ENCODE data around the gene ZNF558. TPM values are rescaled to one million over a fixed set of nuclear protein-coding genes. Genes with fewer than 3 reads are reported as not detected.
"Not testable (repeated sequence)": the region's sequence is repeated elsewhere in the genome, so short reads cannot be mapped to it uniquely, and the experiment has no call there.

The ZNF558 gene
- total and polyA plus RNA-seq, 4 donors: 6.3 to 32.7 (median 22.8) TPM

GRCh38 chr19:8820234-8820633 lies 11.9 kb downstream of the ZNF558 start:
- 96 to 98% methylated on average over 3 of the region's 3 CpGs for WGBS, 2 donors
- Histone ChIP-seq H3K9me3 (ENCODE audit: control insufficient read depth, low read length) (peaks cover 28% of the 10 kb centered on the region), H3K36me3 (ENCODE audit: control insufficient read depth in 1 of 2, insufficient read depth in 2 of 2, low read length in 1 of 2) (peaks cover 23 to 45% of the 10 kb centered on the region in 2 donors), H3K27ac (ENCODE audit: low read depth in 1 of 2, low read length in 2 of 2) (no peak overlapping the region), H3K27me3 (ENCODE audit: control insufficient read depth in 1 of 2, insufficient read depth in 2 of 2, low read length in 1 of 2) (no peaks in the 10 kb centered on the region), H3K4me1 (ENCODE audit: control insufficient read depth in 1 of 2, insufficient read depth in 2 of 2, low read length in 2 of 2) (no peaks in the 10 kb centered on the region), H3K4me3 (ENCODE audit: low read length in 2 of 2) (no peak overlapping the region)
- no peak for ATAC-seq (ENCODE audit: low FRiP score)
- no peak for DNase-seq
- intact Hi-C loops (cut with DNase I): no loop called here

- no peak for ATAC-seq (ENCODE audit: low FRiP score)
- H3K36me3 ChIP-seq (ENCODE audit: control insufficient read depth in 1 of 2, insufficient read depth in 2 of 2, low read length in 1 of 2): peaks cover 40 to 43% of the 10 kb centered on the region in 2 donors
- intact Hi-C loops (cut with DNase I): no loop called here
- H3K9me3 ChIP-seq (ENCODE audit: control insufficient read depth, low read length): peaks cover 41% of the 10 kb centered on the region
- no peak overlapping the region for H3K4me3 ChIP-seq (ENCODE audit: low read length in 2 of 2)
- H3K4me1 ChIP-seq (ENCODE audit: control insufficient read depth in 1 of 2, insufficient read depth in 2 of 2, low read length in 2 of 2): no peaks in the 10 kb centered on the region
- WGBS, 2 donors: 98% methylated on average over 2 of the region's 2 CpGs
- no peak overlapping the region for H3K27ac ChIP-seq (ENCODE audit: low read depth in 1 of 2, low read length in 2 of 2)
- H3K27me3 ChIP-seq (ENCODE audit: control insufficient read depth in 1 of 2, insufficient read depth in 2 of 2, low read length in 1 of 2): no peaks in the 10 kb centered on the region
- DNase-seq: no peak
These were observed 16.3 kb downstream of the ZNF558 start for GRCh38 chr19:8815780-8816179.

GRCh38 chr19:8814176-8814575 lies 17.9 kb downstream of the ZNF558 start:
- intact Hi-C loops (cut with DNase I): no loop called here
- no peaks in the 10 kb centered on the region for H3K4me1 ChIP-seq (ENCODE audit: control insufficient read depth in 1 of 2, insufficient read depth in 2 of 2, low read length in 2 of 2)
- no peaks in the 10 kb centered on the region for H3K27me3 ChIP-seq (ENCODE audit: control insufficient read depth in 1 of 2, insufficient read depth in 2 of 2, low read length in 1 of 2)
- WGBS, 2 donors: 95 to 98% methylated on average over 3 of the region's 3 CpGs
- DNase-seq (no peak), ATAC-seq (ENCODE audit: low FRiP score) (no peak)
- H3K27ac ChIP-seq (ENCODE audit: low read depth in 1 of 2, low read length in 2 of 2): no peak overlapping the region
- H3K4me3 ChIP-seq (ENCODE audit: low read length in 2 of 2): no peak overlapping the region
- peaks cover 42 to 45% of the 10 kb centered on the region in 2 donors for H3K36me3 ChIP-seq (ENCODE audit: control insufficient read depth in 1 of 2, insufficient read depth in 2 of 2, low read length in 1 of 2)
- peaks cover 41% of the 10 kb centered on the region for H3K9me3 ChIP-seq (ENCODE audit: control insufficient read depth, low read length)

GRCh38 chr19:8811315-8812172 lies 20.6 kb downstream of the ZNF558 start:
- 96 to 98% methylated on average over 10 of the region's 10 CpGs for WGBS, 2 donors
- DNase-seq: no peak
- no peak for ATAC-seq (ENCODE audit: low FRiP score)
- peaks cover 44 to 51% of the 10 kb centered on the region in 2 donors for H3K36me3 ChIP-seq (ENCODE audit: control insufficient read depth in 1 of 2, insufficient read depth in 2 of 2, low read length in 1 of 2)
- H3K4me1 ChIP-seq (ENCODE audit: control insufficient read depth in 1 of 2, insufficient read depth in 2 of 2, low read length in 2 of 2): no peaks in the 10 kb centered on the region
- H3K4me3 ChIP-seq (ENCODE audit: low read length in 2 of 2): no peak overlapping the region
- peaks cover 47% of the 10 kb centered on the region for H3K9me3 ChIP-seq (ENCODE audit: control insufficient read depth, low read length)
- no peaks in the 10 kb centered on the region for H3K27me3 ChIP-seq (ENCODE audit: control insufficient read depth in 1 of 2, insufficient read depth in 2 of 2, low read length in 1 of 2)
- intact Hi-C loops (cut with DNase I): no loop called here
- no peak overlapping the region for H3K27ac ChIP-seq (ENCODE audit: low read depth in 1 of 2, low read length in 2 of 2)

- ATAC-seq (ENCODE audit: low FRiP score): no peak
- Histone ChIP-seq H3K4me3 (ENCODE audit: low read length in 2 of 2) (no peak overlapping the region), H3K4me1 (ENCODE audit: control insufficient read depth in 1 of 2, insufficient read depth in 2 of 2, low read length in 2 of 2) (no peaks in the 10 kb centered on the region), H3K36me3 (ENCODE audit: control insufficient read depth in 1 of 2, insufficient read depth in 2 of 2, low read length in 1 of 2) (peaks cover 22 to 24% of the 10 kb centered on the region in 2 donors), H3K27ac (ENCODE audit: low read depth in 1 of 2, low read length in 2 of 2) (no peak overlapping the region), H3K27me3 (ENCODE audit: control insufficient read depth in 1 of 2, insufficient read depth in 2 of 2, low read length in 1 of 2) (no peaks in the 10 kb centered on the region), H3K9me3 (ENCODE audit: control insufficient read depth, low read length) (peaks cover 37% of the 10 kb centered on the region)
- WGBS, 2 donors: 100% methylated on average over 1 of the region's 1 CpG
- intact Hi-C loops (cut with DNase I): no loop called here
- no peak for DNase-seq
These were observed 25.4 kb downstream of the ZNF558 start for GRCh38 chr19:8806661-8807060.

- Histone ChIP-seq H3K9me3 (ENCODE audit: control insufficient read depth, low read length) (peaks cover 11% of the 10 kb centered on the region), H3K4me1 (ENCODE audit: control insufficient read depth in 1 of 2, insufficient read depth in 2 of 2, low read length in 2 of 2) (no peaks in the 10 kb centered on the region), H3K27me3 (ENCODE audit: control insufficient read depth in 1 of 2, insufficient read depth in 2 of 2, low read length in 1 of 2) (no peaks in the 10 kb centered on the region), H3K4me3 (ENCODE audit: low read length in 2 of 2) (no peak overlapping the region), H3K27ac (ENCODE audit: low read depth in 1 of 2, low read length in 2 of 2) (no peak overlapping the region), H3K36me3 (ENCODE audit: control insufficient read depth in 1 of 2, insufficient read depth in 2 of 2, low read length in 1 of 2) (no peaks in the 10 kb centered on the region)
- DNase-seq: no peak
- intact Hi-C loops (cut with DNase I): no loop called here
- no peak for ATAC-seq (ENCODE audit: low FRiP score)
- WGBS, 2 donors: 63 to 73% methylated on average over 1 of the region's 1 CpG
These were observed 37.3 kb downstream of the ZNF558 start for GRCh38 chr19:8794823-8795222.

GRCh38 chr19:8773587-8773986 lies 58.5 kb downstream of the ZNF558 start:
- ATAC-seq (ENCODE audit: low FRiP score); H3K36me3 ChIP-seq (ENCODE audit: control insufficient read depth in 1 of 2, insufficient read depth in 2 of 2, low read length in 1 of 2); DNase-seq; H3K27ac ChIP-seq (ENCODE audit: low read depth in 1 of 2, low read length in 2 of 2); H3K27me3 ChIP-seq (ENCODE audit: control insufficient read depth in 1 of 2, insufficient read depth in 2 of 2, low read length in 1 of 2); H3K4me1 ChIP-seq (ENCODE audit: control insufficient read depth in 1 of 2, insufficient read depth in 2 of 2, low read length in 2 of 2); intact Hi-C loops (cut with DNase I); H3K9me3 ChIP-seq (ENCODE audit: control insufficient read depth, low read length); H3K4me3 ChIP-seq (ENCODE audit: low read length in 2 of 2): not testable (repeated sequence)
- WGBS, 2 donors: 83% methylated on average over 6 of the region's 12 CpGs; no CpG with 5 or more reads in 1 of the 2 donors

GRCh38 chr19:8769265-8769664 lies 62.8 kb downstream of the ZNF558 start:
- ATAC-seq (ENCODE audit: low FRiP score); H3K27me3 ChIP-seq (ENCODE audit: control insufficient read depth in 1 of 2, insufficient read depth in 2 of 2, low read length in 1 of 2); H3K9me3 ChIP-seq (ENCODE audit: control insufficient read depth, low read length); H3K27ac ChIP-seq (ENCODE audit: low read depth in 1 of 2, low read length in 2 of 2); DNase-seq; H3K4me3 ChIP-seq (ENCODE audit: low read length in 2 of 2); H3K36me3 ChIP-seq (ENCODE audit: control insufficient read depth in 1 of 2, insufficient read depth in 2 of 2, low read length in 1 of 2); intact Hi-C loops (cut with DNase I); H3K4me1 ChIP-seq (ENCODE audit: control insufficient read depth in 1 of 2, insufficient read depth in 2 of 2, low read length in 2 of 2): not testable (repeated sequence)
- 91% methylated on average over 3 of the region's 8 CpGs for WGBS, 2 donors

GRCh38 chr19:8767257-8767656 lies 64.8 kb downstream of the ZNF558 start:
- H3K27me3 ChIP-seq (ENCODE audit: control insufficient read depth in 1 of 2, insufficient read depth in 2 of 2, low read length in 1 of 2); H3K4me3 ChIP-seq (ENCODE audit: low read length in 2 of 2); H3K4me1 ChIP-seq (ENCODE audit: control insufficient read depth in 1 of 2, insufficient read depth in 2 of 2, low read length in 2 of 2); ATAC-seq (ENCODE audit: low FRiP score); DNase-seq; H3K9me3 ChIP-seq (ENCODE audit: control insufficient read depth, low read length); intact Hi-C loops (cut with DNase I); H3K36me3 ChIP-seq (ENCODE audit: control insufficient read depth in 1 of 2, insufficient read depth in 2 of 2, low read length in 1 of 2); H3K27ac ChIP-seq (ENCODE audit: low read depth in 1 of 2, low read length in 2 of 2): not testable (repeated sequence)
- 80% methylated on average over 5 of the region's 11 CpGs; no CpG with 5 or more reads in 1 of the 2 donors for WGBS, 2 donors
